K562 (cell line): ENCODE data around the gene TBL1XR1. TPM values are rescaled to one million over a fixed set of nuclear protein-coding genes. Genes with fewer than 3 reads are reported as not detected.

Experiments
- ATAC-seq: fragments of 200-7000 bp; cut with Tn5 transposase; 3 replicates; pipeline ENCODE4 v1.9.1; 2020; ENCODE audit warnings: moderate library complexity
- BruUV-seq: library from RNA; stranded (reverse); fragments of 400-500 nt; replicated peaks from 2 replicates; lab custom pipeline; 2021; lab: Mats Ljungman, UMichigan
- CTCF ChIA-PET: fragments of 300-600 bp; formaldehyde crosslinking; extraction: SDS; loops from one replicate; lab custom pipeline; 2021; ENCODE audit warnings: low intra/inter-chr PET ratio; lab: Yijun Ruan, JAX
- POLR2A ChIA-PET: fragments of 300-600, 350-650 bp; sonication (Branson Sonifier 250); formaldehyde crosslinking; extraction: SDS; loops from one replicate; lab custom pipeline; 2021; ENCODE audit warnings: antibody characterized with exemption, inconsistent platforms; lab: Yijun Ruan, JAX
- DNase-seq, 4 experiments: peaks; one replicate each; pipeline versions ENCODE4 v3.0.0 to v3.0.0-alpha.2; 2011 to 2018; ENCODE audit warnings: low spot score in 3 of 4, mixed read lengths in 3 of 4; ENCODE audit errors: extremely low read depth in 1 of 4
- FAIRE-seq: peaks from 2 replicates; lab custom pipeline; 2011; peaks lifted over from hg19 to GRCh38; lab: Jason Lieb, UNC
- H2AFZ ChIP-seq: 2 replicates; pipeline ENCODE4 v1.6.0; 2011; ENCODE audit warnings: low read depth, low read length, control low read depth, inconsistent platforms
- H3K27ac ChIP-seq: fragments of 200-600 bp; 3 replicates; pipeline ENCODE4 v1.8.0; 2011; ENCODE audit warnings: low read depth, mild to moderate bottlenecking, control low read depth, inconsistent platforms, low read length, moderate library complexity, mixed read lengths; ENCODE audit errors: extremely low read depth
- H3K27me3 ChIP-seq, 2 experiments: fragments of 300-600 bp in 1 of 2; 2 replicates in 1 of 2; 3 replicates in 1 of 2; pipeline versions ENCODE4 v1.6.0 to v1.8.0; 2011; ENCODE audit warnings: inconsistent platforms in 2 of 2, low read length in 2 of 2, mild to moderate bottlenecking in 1 of 2, mixed read lengths in 1 of 2, moderate library complexity in 1 of 2; ENCODE audit not compliant: control insufficient read depth in 2 of 2, insufficient read depth in 2 of 2
- H3K36me3 ChIP-seq: fragments of 300-600 bp; 3 replicates; pipeline ENCODE4 v1.8.0; 2011; ENCODE audit warnings: mild to moderate bottlenecking, low read length, inconsistent platforms; ENCODE audit not compliant: control insufficient read depth, insufficient read depth
- H3K4me1 ChIP-seq, 2 experiments: fragments of 200-600 bp in 1 of 2; replicated peaks in 1 of 2; 2 replicates in 1 of 2; 3 replicates in 1 of 2; pipeline versions ENCODE4 v1.5.1 to v1.8.0; 2011; ENCODE audit warnings: inconsistent platforms in 2 of 2, low read length in 2 of 2, mild to moderate bottlenecking in 1 of 2, mixed read lengths in 1 of 2, moderate library complexity in 1 of 2; ENCODE audit not compliant: control insufficient read depth in 2 of 2, insufficient read depth in 2 of 2
- H3K4me2 ChIP-seq: 2 replicates; pipeline ENCODE4 v1.6.1; 2011; ENCODE audit warnings: low read length, control low read depth, inconsistent platforms, mixed read lengths; ENCODE audit not compliant: insufficient read depth
- H3K4me3 ChIP-seq: fragments of 200-600 bp; sonication (generic), shearing (Covaris generic); 2 replicates; pipeline ENCODE4 v1.5.1; 2016; ENCODE audit warnings: control low read depth, inconsistent platforms
- H3K79me2 ChIP-seq: fragments of 200-600 bp; 3 replicates; pipeline ENCODE4 v1.8.0; 2011; ENCODE audit warnings: low read length, inconsistent platforms; ENCODE audit not compliant: control insufficient read depth, insufficient read depth
- H3K9ac ChIP-seq, 2 experiments: 2 replicates each; pipeline versions ENCODE4 v1.6.0 to v1.6.1; 2011; ENCODE audit warnings: low read depth in 2 of 2, low read length in 2 of 2, control low read depth in 1 of 2, inconsistent platforms in 1 of 2, mild to moderate bottlenecking in 1 of 2, mixed read lengths in 1 of 2; ENCODE audit not compliant: insufficient read depth in 1 of 2
- H3K9me1 ChIP-seq: one replicate; pipeline ENCODE4 v1.6.0; 2011; ENCODE audit warnings: inconsistent platforms, mild to moderate bottlenecking, low read length, moderate library complexity; ENCODE audit not compliant: control insufficient read depth, insufficient read depth
- H3K9me3 ChIP-seq: replicated peaks from 2 replicates; pipeline ENCODE4 v1.5.1; 2011; ENCODE audit warnings: low read depth, low read length, inconsistent platforms; ENCODE audit not compliant: control insufficient read depth, insufficient read depth
- H4K20me1 ChIP-seq: replicated peaks from 2 replicates; pipeline ENCODE4 v1.6.1; 2011; ENCODE audit warnings: low read length, inconsistent platforms, mixed read lengths; ENCODE audit not compliant: control insufficient read depth, insufficient read depth
- EGR1 ChIP-seq: fragments of 450-650 bp; conservative IDR thresholded peaks from 2 replicates; pipeline ENCODE4 v1.6.1; 2017; ENCODE audit warnings: mild to moderate bottlenecking
- ESRRB ChIP-seq: fragments of 250-450 bp; sonication (Bioruptor Pico); IDR thresholded peaks from 2 replicates; pipeline ENCODE4 v1.5.0; 2020; ENCODE audit warnings: mild to moderate bottlenecking, moderate library complexity, borderline replicate concordance
- MLX ChIP-seq, 2 experiments: fragments of 450-650 bp in 1 of 2; sonication (generic) in 1 of 2; formaldehyde crosslinking; conservative IDR thresholded peaks; 2 replicates each; pipeline versions ENCODE4 v1.4.0 to v1.8.1; 2020 to 2022; ENCODE audit warnings: mild to moderate bottlenecking in 1 of 2, missing genetic modification reagents in 1 of 2
- RBM14 ChIP-seq: fragments of 200-400 bp; formaldehyde crosslinking; IDR thresholded peaks from 2 replicates; pipeline ENCODE4 v1.6.1; 2018; ENCODE audit warnings: low read depth, mild to moderate bottlenecking, low read length, moderate library complexity, borderline replicate concordance; ENCODE audit not compliant: insufficient read depth
- SRF ChIP-seq, 2 experiments: fragments of 250-450, 450-650 bp in 1 of 2; sonication (Bioruptor Pico) in 1 of 2; sonication (generic) in 1 of 2; formaldehyde crosslinking; IDR thresholded peaks; 2 replicates each; pipeline versions ENCODE4 v1.5.0 to v1.5.1; 2020 to 2022; ENCODE audit warnings: mild to moderate bottlenecking in 1 of 2, missing genetic modification reagents in 1 of 2
- TBL1XR1 ChIP-seq, 2 experiments: IDR thresholded peaks; 2 replicates each; pipeline ENCODE4 v1.6.1; 2012; ENCODE audit warnings: improper control_type of control experiment in 2 of 2, low read length in 2 of 2, mild to moderate bottlenecking in 1 of 2
- TFAP4 ChIP-seq: sonication (generic); formaldehyde crosslinking; IDR thresholded peaks from 2 replicates; pipeline ENCODE4 v1.8.0; 2022; ENCODE audit warnings: missing genetic modification reagents, mild to moderate bottlenecking, moderate library complexity, borderline replicate concordance
- TSHZ1 ChIP-seq: fragments of 250-450 bp; sonication (Bioruptor Pico); IDR thresholded peaks from 2 replicates; pipeline ENCODE4 v1.4.0; 2020; ENCODE audit warnings: mild to moderate bottlenecking, moderate library complexity
- ZFP91 ChIP-seq: sonication (generic); formaldehyde crosslinking; IDR thresholded peaks from 2 replicates; pipeline ENCODE4 v1.8.0; 2022; ENCODE audit warnings: mild to moderate bottlenecking, missing genetic modification reagents
- ZNF217 ChIP-seq: sonication (generic); formaldehyde crosslinking; IDR thresholded peaks from 2 replicates; pipeline ENCODE4 v1.8.0; 2022; ENCODE audit warnings: mild to moderate bottlenecking, missing genetic modification reagents
- ZNF280A ChIP-seq: fragments of 450-650 bp; IDR thresholded peaks from 2 replicates; pipeline ENCODE4 v1.6.1; 2018; ENCODE audit warnings: mild to moderate bottlenecking, low read depth; ENCODE audit not compliant: partially characterized antibody
- WGBS: fragments of 100-300 bp; shearing (Covaris generic); methylation state at CpG from one replicate; pipeline ENCODE4 v1.1.6; 2016; ENCODE audit warnings: low coverage, mixed read lengths; ENCODE audit not compliant: insufficient coverage; ENCODE audit errors: missing lambda C conversion rate; 5-methylcytosine and 5-hydroxymethylcytosine counted together
- in situ Hi-C: fragments of 300-500 bp; cut with MboI; formaldehyde crosslinking; loops from 4 replicates; pipeline ENCODE4 v1.15.0; 2018; ENCODE audit warnings: inconsistent platforms, mixed read lengths
- intact Hi-C: fragments of 100-400 bp; cut with micrococcal nuclease; formaldehyde crosslinking; loops from 2 replicates; pipeline ENCODE4 v1.14.2; 2022
- polyA plus RNA-seq, 8 experiments: library from polyadenylated mRNA; depleted of rRNA in 4 of 8; stranded (reverse) in 5 of 8; unstranded in 3 of 8; fragments of >200 nt; fragmentation: Nextera tagmentation in 2 of 8; fragmentation: Illumina TruSeq in 1 of 8; extraction: Ambion mirVana in 2 of 8; extraction: Trizol in 1 of 8; gene quantifications; 2 replicates each; pipeline versions ENCODE4 v1.2.1 to v1.2.3, GENCODE V29; 2011 to 2014; ENCODE audit warnings: inconsistent platforms in 1 of 8, missing spikeins in 1 of 8
- total RNA-seq, 7 experiments: library from RNA; depleted of rRNA in 6 of 7; stranded (reverse); fragments of >200 nt in 6 of 7; fragmentation: Illumina TruSeq in 2 of 7; extraction: Trizol in 2 of 7; gene quantifications; 2 replicates each; pipeline versions ENCODE4 v1.2.1 to v1.2.3, GENCODE V29; 2011 to 2021; ENCODE audit warnings: low replicate concordance in 1 of 7

Gene TBL1XR1
- total and polyA plus RNA-seq, 9 of the 15 experiments (the other 6 are each of a cell fraction or from before 2014, with no cell fraction given), result 19.6 to 171 (median 83.3) TPM

- TF ChIP-seq TSHZ1 (no peak), RBM14 (no peak), SRF (CRISPR knock-in tag; IDR thresholded peaks at IDR 0.05) (no peak), TBL1XR1 (IDR thresholded peaks at IDR 0.05; ENCODE audit: low read length in 2 of 2) (no peak)
These were observed 91.1 kb downstream of the TBL1XR1 start (continued) for GRCh38 chr3:177106184-177106583.

- no peak overlapping the region for H3K27ac ChIP-seq
- DNase-seq (no peak), FAIRE-seq (no peak), ATAC-seq (0 out of 3 replicates have a peak, but pooled peaks have one; percentile 3)
- H3K36me3 ChIP-seq, result 0 out of 3 replicates have a peak, but pooled peaks cover 2% of the 10 kb centered on the region
- WGBS, result 58% methylated on average over 4 of the region's 4 CpGs
- H3K27me3 ChIP-seq, result no peaks in the 10 kb centered on the region
- H3K79me2 ChIP-seq, result peaks cover 100% of the 10 kb centered on the region
- BruUV-seq, result no TSS peak
- H3K4me1 ChIP-seq, result peaks cover 2 to 22% of the 10 kb centered on the region in 2 experiments; a peak in 3 of 5 replicates
- in situ Hi-C loops, result no loop called here
- H2AFZ ChIP-seq, result no peak overlapping the region
- H4K20me1 ChIP-seq, result 0 out of 2 replicates have a peak, but pooled peaks cover 12% of the 10 kb centered on the region
- POLR2A ChIA-PET, result interaction anchor here (1.1 to 1.3 kb wide), 3 partner anchors 26 to 253 kb away, joined by 3 to 4 read pairs (median 3); no protein-coding TSS in a partner anchor
- TF ChIP-seq ESRRB (CRISPR knock-in tag) (no peak), ZNF217 (CRISPR knock-in tag) (no peak), ZNF280A (no peak), TFAP4 (no peak), MLX (CRISPR knock-in tag; conservative IDR thresholded peaks at IDR 0.05) (no peak), EGR1 (peak; percentile 47), ZFP91 (CRISPR knock-in tag) (no peak)
- no peak overlapping the region for H3K9ac ChIP-seq
- peaks cover 6% of the 10 kb centered on the region for H3K9me1 ChIP-seq
- H3K4me3 ChIP-seq, result no peak overlapping the region
- H3K4me2 ChIP-seq, result no peak overlapping the region
- CTCF ChIA-PET, result no interaction called here
- intact Hi-C loops, result no loop called here
- H3K9me3 ChIP-seq, result no peaks in the 10 kb centered on the region
These were observed 91.7 kb downstream of the TBL1XR1 start for GRCh38 chr3:177105623-177106022.
